ENCODE results near the gene CDH3.
"Not testable (repeated sequence)": the region's sequence is repeated elsewhere in the genome, so short reads cannot be mapped to it uniquely, and the experiment has no call there.

Gene CDH3

GRCh38 chr16:68715471-68715870, 70.4 kb downstream of the CDH3 start:
- no peak overlapping the region for H3K4me3 ChIP-seq (ENCODE audit: low read depth, low read length)
- in situ Hi-C loops (cut with HindIII; ENCODE audit: low sequenced_read_pairs) = loop anchor here (5.0 kb wide), 1 partner anchor 72 kb away; no protein-coding TSS in a partner anchor
- TF ChIP-seq, protein P1, sequence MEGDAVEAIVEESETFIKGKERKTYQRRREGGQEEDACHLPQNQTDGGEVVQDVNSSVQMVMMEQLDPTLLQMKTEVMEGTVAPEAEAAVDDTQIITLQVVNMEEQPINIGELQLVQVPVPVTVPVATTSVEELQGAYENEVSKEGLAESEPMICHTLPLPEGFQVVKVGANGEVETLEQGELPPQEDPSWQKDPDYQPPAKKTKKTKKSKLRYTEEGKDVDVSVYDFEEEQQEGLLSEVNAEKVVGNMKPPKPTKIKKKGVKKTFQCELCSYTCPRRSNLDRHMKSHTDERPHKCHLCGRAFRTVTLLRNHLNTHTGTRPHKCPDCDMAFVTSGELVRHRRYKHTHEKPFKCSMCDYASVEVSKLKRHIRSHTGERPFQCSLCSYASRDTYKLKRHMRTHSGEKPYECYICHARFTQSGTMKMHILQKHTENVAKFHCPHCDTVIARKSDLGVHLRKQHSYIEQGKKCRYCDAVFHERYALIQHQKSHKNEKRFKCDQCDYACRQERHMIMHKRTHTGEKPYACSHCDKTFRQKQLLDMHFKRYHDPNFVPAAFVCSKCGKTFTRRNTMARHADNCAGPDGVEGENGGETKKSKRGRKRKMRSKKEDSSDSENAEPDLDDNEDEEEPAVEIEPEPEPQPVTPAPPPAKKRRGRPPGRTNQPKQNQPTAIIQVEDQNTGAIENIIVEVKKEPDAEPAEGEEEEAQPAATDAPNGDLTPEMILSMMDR (IDR thresholded peaks at IDR 0.05; ENCODE audit: low read depth, low read length, missing control alignments) = no peak
- DNase-seq (ENCODE audit: low read depth) = peak; percentile 15

DNA sequence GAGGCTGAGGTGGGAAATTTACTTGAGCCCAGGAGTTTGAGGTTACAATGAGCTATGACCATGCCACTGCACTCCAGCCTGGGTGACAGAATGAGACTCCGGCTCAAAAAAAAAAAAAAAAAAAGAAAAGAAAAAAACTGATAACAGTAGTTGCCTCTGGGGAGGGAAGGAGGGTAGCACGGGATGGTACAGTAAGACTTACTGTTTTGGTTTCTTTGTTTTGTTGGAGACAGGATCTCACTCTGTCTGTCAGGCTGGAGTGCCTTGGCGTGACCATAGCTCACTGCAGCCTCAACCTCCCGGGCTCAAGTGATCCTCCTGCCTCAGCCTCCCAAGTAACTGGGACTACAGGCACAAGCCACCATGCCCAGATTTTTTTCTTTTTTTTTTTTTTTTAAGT, 71.4 kb downstream of the CDH3 start:
- not testable (repeated sequence) for DNase-seq (ENCODE audit: low read depth); H3K4me3 ChIP-seq (ENCODE audit: low read depth, low read length)
- in situ Hi-C loops (cut with HindIII; ENCODE audit: low sequenced_read_pairs) = loop anchor here (5.0 kb wide), 1 partner anchor 71 kb away; no protein-coding TSS in a partner anchor

GRCh38 chr16:68717684-68718083, 72.6 kb downstream of the CDH3 start:
- no peak overlapping the region for H3K4me3 ChIP-seq (ENCODE audit: low read depth, low read length)
- in situ Hi-C loops (cut with HindIII; ENCODE audit: low sequenced_read_pairs) = loop anchor here (5.0 kb wide), 1 partner anchor 70 kb away; no protein-coding TSS in a partner anchor
- no peak for DNase-seq (ENCODE audit: low read depth)
- TF ChIP-seq, protein P1 (IDR thresholded peaks at IDR 0.05; ENCODE audit: low read depth, low read length, missing control alignments) = no peak

DNA sequence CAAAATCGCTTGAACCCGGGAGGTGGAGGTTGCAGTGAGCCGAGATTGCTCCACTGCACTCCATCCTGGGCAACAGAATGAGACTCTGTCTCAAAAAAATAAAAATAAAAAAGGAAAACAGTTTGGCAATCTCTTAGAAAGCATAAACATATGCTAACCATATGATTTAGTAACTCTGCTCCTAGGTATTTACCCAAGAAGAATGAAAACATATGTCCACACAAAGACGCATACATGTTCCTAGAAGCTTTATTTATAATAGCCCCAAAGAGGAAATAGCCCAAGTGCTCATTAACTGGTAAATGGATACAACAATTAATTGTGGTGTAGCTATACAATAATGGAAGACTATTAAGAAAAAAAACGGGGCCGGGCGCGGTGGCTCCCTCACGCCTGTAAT, 73.5 kb downstream of the CDH3 start:
- no peak for DNase-seq (ENCODE audit: low read depth)
- TF ChIP-seq, protein P1 (IDR thresholded peaks at IDR 0.05; ENCODE audit: low read depth, low read length, missing control alignments) = no peak
- H3K4me3 ChIP-seq (ENCODE audit: low read depth, low read length) = no peak overlapping the region
- in situ Hi-C loops (cut with HindIII; ENCODE audit: low sequenced_read_pairs) = loop anchor here (5.0 kb wide), 1 partner anchor 69 kb away; no protein-coding TSS in a partner anchor

- in situ Hi-C loops (cut with HindIII; ENCODE audit: low sequenced_read_pairs) = loop anchor here (5.0 kb wide), 1 partner anchor 67 kb away; no protein-coding TSS in a partner anchor
- DNase-seq (ENCODE audit: low read depth) = no peak
- H3K4me3 ChIP-seq (ENCODE audit: low read depth, low read length) = no peak overlapping the region
- TF ChIP-seq, protein P1 (IDR thresholded peaks at IDR 0.05; ENCODE audit: low read depth, low read length, missing control alignments) = no peak
Measured at GRCh38 chr16:68719993-68720489, 74.9 kb downstream of the CDH3 start.

DNA sequence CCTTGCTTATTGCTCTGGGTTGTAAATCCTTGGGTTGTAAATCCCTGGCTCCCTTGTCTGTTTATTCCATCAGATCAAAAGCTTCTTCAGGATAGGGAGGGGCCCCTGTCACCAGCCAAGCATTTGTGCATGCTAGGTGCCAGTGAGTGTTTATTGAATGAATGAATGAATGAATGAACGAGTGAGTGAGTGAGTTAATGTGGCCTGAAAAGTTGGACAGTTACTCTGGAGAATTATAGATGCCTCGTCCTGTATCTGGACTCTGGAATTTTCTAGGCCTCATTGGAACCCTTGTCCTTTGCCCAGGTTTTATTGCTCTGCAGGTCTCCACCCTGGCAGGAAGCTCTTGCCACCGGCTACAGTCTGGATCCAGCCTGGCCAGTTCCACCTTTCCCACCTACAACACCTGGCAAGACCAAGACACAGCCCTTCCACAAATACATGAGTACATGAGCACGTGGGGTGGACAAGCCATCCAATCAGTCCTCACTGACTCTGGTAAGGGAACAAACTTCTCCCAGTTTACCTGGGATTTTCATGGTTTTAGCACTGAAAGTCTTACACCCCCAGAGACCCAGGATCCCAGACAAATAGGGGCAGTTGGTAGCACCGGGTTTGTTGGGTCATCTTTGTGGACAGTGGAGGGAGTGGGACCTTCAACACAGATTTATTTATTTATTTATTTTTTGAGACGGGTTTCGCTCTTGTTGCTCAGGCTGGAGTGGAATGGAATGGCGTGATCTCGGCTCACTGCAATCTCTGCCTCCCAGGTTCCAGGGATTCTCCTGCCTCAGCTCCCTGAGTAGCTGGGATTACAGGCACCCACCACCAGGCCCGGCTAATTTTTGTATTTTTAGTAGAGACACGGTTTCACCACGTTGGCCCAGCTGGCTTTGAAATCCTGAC, 77.3 kb downstream of the CDH3 start:
- TF ChIP-seq, protein P1 (IDR thresholded peaks at IDR 0.05; ENCODE audit: low read depth, low read length, missing control alignments) = no peak
- no peak for DNase-seq (ENCODE audit: low read depth)
- in situ Hi-C loops (cut with HindIII; ENCODE audit: low sequenced_read_pairs) = no loop called here
- no peak overlapping the region for H3K4me3 ChIP-seq (ENCODE audit: low read depth, low read length)

DNA sequence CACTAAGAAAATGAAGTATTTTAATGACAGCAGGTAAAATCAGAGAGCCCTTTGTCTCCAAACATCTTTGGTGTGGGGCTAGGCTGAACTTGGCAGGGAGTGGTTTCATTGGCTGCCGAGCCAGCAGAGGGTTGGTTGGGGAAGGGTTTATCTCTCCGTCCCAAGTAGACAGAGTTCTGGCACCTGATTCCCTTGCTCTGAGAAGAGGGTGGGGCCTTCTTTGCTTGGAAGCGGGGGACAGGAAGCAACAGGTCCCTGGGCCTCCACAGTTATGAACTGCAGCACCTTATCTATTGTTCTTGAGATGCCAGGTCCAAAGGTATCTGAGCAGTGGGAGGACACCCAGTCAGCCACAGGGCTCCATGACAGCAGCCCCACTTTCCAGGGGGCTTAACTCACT, 79.7 kb downstream of the CDH3 start:
- in situ Hi-C loops (cut with HindIII; ENCODE audit: low sequenced_read_pairs) = no loop called here
- TF ChIP-seq, protein P1 (IDR thresholded peaks at IDR 0.05; ENCODE audit: low read depth, low read length, missing control alignments) = no peak
- no peak overlapping the region for H3K4me3 ChIP-seq (ENCODE audit: low read depth, low read length)
- no peak for DNase-seq (ENCODE audit: low read depth)

All from astrocyte of the cerebellum (primary cell).